Measurements from ENCODE around the gene ITGA6.

ITGA6 gene

DNA sequence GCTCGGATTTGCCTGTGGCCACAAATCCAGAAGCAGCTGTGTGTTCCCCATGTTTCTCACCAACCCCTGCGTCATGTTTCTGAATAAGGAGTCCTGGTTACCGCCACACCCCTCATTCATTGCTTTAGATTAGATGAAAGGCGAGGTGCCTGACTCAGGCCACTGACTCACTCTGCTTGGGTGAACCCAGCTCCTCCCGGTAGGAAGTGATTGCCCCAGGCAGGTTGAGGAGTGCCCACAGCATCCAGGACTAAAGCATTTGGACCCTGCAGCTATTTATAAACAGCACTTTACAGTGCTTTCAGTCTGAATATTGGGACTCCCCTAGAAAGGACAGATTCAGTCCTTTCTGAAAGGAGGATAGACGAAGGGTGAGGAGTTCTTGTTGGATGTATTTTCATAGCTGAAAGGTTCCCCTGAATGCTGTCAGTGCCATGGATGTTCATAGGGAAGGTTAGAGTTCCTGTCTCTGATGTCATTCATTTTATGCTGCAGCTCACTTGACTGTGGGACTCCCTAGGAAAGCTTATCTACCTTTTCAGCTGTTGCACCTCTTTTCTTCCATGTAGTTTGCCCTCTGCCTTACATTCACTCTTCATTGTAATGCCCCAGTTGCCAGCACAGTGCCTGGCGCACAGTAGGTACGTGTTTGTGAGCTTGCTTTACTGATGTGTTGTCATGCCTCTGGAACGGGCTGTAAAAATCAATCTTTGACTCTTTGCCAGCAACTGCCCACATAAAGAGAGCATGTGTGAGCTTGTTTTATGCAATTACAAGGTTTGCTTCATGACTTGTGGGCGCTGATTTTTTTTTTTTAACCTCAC lies 14.9 kb downstream of the ITGA6 start:
- DNase-seq = no peak

DNA sequence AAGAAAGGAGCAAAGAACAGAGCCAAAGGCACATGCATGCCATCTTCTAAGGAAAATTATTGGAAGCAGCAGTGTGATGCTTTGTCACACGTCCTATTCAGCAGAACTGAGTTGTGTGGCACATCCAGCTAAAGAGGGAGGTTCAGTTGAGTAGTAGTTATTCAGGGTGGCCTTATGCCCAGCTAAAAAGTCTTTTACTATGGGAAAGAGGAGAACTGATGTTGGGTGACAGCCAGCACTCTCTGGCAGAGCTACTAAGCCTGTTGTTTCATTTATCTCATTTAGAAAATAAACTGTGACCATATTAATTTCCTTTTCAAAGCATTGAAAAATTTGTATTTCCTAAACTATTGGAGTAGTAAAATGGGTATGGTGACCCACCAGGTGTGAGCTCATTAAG lies 18.5 kb downstream of the ITGA6 start:
- DNase-seq = no peak

DNA sequence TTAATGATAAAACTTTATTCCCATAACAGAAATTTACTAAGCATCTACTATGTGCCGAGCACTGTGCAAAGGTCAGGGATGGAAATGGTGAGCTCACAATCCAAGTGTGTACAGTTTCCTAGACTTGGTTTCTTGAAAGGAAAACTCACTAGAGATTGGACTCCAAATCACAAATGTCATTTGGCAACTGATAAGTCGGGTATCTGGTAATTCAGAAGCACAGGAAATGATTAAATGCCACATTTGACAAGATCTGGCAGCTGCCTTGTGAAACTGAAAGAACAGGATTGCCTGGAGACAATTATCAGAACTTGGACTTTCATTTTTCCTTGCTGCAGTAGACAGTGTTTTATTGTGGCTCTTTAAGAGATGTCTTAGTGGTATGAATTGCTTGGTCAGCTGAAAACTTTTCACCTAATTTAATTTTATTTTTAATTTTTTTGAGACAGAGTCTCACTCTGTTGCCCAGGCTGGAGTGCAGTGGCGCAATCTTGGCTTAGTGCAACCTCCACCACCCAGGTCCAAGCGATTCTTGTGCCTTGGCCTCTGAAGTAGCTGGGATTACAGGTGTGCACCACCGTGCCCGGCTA lies 19.2 kb downstream of the ITGA6 start:
- no peak for DNase-seq

GRCh38 chr2:172447811-172448493 lies 20.6 kb downstream of the ITGA6 start:
- DNase-seq = no peak

GRCh38 chr2:172448544-172449267 lies 21.3 kb downstream of the ITGA6 start:
- DNase-seq = no peak

GRCh38 chr2:172449911-172450550 lies 22.6 kb downstream of the ITGA6 start:
- no peak for DNase-seq

DNA sequence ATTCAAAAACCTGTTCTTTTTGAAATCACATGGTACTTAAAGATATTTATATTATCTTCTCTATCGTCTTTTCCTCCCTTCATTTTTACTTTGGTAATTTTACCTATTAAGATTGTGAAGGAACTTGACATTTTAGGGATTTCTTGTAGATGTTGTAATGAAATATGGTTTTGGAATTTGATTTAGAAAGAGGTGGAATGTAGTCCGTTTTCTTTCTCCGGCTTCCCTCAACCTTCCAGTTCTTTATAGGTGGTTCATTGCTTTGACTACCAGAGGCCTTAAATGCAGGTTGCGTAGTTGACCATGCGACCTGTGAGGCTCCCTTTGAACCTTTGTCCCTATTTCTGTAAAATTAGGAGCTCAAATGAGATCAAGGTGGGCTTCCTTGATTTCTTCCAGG lies 24.5 kb downstream of the ITGA6 start:
- no peak for DNase-seq

GRCh38 chr2:172452845-172453244 lies 25.5 kb downstream of the ITGA6 start:
- no peak for DNase-seq

GRCh38 chr2:172454404-172455120 lies 27.2 kb downstream of the ITGA6 start:
- DNase-seq = no peak

- no peak for DNase-seq
Measured at GRCh38 chr2:172455121-172455515, 27.7 kb downstream of the ITGA6 start.

DNA sequence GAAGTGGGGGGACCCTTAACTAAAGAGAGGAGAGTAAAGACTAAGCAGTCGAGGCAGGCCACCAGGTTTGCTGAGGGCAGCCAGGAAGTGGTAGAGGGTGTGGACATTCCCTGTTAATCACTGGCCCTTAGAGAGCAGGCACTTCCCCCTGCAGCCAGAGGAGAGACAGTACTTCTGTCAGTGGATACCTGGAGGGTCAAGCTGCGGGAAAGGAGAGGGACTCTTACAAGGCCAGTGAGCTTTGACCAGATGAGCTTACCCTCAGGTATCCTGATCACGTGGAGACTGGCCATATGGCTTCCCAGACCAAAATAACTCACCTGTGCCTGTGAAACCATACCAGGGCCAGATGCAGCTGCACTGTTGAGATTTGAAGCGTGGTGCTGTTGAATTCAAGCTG lies 28.6 kb downstream of the ITGA6 start:
- no peak for DNase-seq

DNA sequence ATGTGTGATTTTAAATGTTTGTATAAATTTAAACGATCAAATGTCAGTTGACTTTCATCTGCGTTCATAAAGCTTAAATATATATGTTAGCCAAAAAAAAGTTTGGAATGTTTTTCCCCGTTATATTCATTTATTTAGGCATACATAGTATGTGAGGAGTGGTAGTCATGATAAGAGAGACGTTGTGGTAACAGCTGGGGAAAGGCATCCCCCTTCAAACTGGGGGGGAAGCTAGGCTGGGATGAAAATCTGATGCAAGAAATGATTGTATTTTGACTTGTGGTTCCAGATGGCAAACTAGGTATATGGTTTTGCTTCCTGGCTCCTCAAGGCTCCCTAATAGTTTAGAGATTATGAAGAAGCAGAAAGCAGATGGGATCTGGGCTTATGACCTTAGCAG lies 30.1 kb downstream of the ITGA6 start:
- no peak for DNase-seq

DNA sequence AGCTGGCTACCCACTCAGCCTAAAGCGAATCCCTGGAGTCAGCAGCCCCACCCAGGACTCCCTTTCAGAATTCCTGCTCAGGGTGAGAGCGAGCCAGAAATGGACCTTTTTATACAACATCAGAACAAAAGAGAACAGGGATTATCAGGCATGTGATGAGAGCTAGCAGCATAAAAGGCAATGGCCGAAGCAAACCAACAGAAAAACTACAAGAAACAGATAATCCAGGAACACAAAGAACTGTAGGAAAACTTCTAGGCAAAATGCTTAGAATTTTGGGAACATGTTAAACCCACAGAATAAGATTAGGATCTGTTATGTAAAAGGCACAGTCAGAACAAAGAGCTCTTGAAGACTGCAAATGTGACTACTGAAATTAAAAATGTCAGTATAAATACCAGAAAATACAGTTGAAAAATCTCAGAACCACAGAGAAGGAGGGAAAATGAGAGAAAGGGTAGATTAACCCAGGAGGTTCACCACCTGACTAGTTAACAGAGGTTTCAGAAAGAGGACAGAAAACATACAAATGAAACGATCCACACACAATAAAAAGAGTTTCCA lies 31.3 kb downstream of the ITGA6 start:
- DNase-seq = no peak

DNA sequence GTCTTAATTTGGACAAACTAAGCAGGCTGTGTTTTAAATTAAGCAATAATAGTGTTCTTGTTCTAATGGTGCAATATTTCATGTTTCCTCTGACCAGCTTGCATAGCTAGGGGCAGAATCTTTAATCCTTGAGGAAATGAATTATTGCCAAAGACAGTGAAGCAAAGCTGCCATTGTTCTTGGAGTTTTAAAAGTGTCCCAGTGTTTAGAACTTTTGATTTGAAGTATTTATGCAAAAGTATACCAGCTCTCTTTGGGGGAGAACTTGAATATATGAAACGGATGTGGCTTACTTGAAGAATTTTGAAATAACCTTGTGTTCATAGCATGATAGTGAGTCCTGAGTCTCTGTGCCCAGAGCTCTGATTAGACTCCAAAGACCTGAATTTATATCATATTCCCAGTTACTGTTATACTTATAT lies 33.4 kb downstream of the ITGA6 start:
- DNase-seq = no peak

DNA sequence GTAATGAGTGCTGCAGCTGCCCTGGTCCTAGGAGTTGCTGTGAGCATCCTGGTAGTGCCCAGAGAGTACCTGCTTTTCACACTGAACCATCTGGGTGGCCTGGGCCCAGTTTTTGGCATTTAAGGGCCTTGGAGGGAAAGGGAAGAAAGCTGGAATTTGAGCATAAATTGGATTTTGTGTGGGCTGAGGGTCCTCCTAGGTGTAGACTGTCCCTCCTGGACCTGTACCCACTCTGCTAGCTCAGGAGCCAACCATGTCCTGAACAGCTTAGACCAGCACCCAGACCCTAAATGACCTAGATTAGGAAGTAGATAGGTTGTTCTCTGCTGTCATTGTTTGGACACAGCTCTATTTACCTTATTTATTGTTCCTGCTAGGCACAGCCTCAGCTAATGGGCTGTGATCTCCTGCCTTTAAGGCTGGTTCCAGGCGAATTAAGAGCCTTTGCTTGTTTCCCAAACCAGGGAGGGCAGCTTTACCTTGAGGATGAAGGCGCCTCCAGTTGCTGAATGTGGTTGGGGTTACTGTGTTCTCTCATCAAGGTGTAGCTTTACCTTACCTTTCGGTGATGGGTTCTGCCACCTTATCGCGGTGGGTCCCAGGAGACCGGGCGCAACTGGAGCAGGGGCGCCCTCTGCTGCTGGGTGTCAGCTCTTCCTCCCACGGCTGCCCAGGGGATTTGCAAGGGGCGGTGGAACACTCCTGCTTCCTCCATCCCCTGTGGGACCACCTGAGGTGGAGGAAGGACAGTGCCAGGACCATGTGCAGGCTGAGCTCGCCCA lies 34.4 kb downstream of the ITGA6 start:
- peak; percentile 48 for DNase-seq

GRCh38 chr2:172462373-172462848 lies 35.0 kb downstream of the ITGA6 start:
- DNase-seq = no peak

- no peak for DNase-seq
Measured at GRCh38 chr2:172462849-172463381, 35.5 kb downstream of the ITGA6 start.

GRCh38 chr2:172464400-172465129 lies 37.2 kb downstream of the ITGA6 start:
- no peak for DNase-seq

DNA sequence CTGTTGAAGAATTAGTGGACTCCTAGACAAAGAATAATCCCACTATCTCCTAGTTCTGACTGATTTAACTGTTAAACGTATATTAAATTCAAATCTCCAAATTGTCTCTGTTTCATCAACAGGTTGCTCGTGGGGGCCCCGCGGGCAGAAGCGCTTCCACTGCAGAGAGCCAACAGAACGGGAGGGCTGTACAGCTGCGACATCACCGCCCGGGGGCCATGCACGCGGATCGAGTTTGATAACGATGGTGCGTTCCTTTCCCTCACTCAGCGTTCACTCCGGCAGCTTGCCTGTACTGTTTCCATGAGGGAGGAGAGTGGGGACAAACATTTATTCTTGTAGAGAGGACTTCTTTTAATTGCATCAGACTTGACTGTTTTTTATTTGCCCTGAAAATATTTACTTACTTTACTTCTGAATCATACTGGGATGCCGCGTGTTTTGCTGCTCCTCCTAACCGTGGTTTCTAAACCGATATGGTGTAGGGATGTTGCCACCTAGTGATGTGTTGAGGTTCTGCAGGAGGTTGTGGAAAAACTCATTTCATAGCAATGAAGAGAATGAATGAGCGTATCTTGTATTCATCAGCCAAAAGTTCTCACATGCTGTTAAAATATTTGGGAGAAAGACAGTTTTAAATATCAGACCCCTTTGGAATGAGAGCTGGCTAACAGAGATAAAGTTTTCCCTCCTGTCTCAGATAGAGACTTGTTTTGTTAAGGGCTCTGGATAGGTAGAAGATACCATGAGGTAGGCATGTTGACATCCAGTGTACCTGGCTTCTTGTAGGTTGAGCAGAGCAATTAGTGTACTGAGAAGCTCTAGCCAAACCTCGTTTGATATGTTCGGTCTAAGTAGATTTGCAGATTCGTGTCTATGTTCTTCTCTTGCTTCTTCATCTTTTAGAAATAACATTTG lies 38.3 kb downstream of the ITGA6 start:
- peak; percentile 67 for DNase-seq
